ENCODE measurements around the gene CDK4. TPM values are rescaled to one million over a fixed set of nuclear protein-coding genes. Genes with fewer than 3 reads are reported as not detected.

CDK4 gene
- total and polyA plus RNA-seq, 2 of the 13 experiments (the other 11 are each of a cell fraction or from before 2014, with no cell fraction given), result 191 to 209 TPM

- TF ChIP-seq ZNF7 (CRISPR knock-in tag; IDR thresholded peaks at IDR 0.05), result no peak
- TF ChIP-seq DMTF1 (CRISPR knock-in tag; IDR thresholded peaks at IDR 0.05), result no peak; the same call in 1 of the 2 replicates
- TF ChIP-seq ZNF781 (CRISPR knock-in tag; IDR thresholded peaks at IDR 0.05; ENCODE audit: borderline replicate concordance, not compliant biosample characterization), result no peak
- TF ChIP-seq JUND (CRISPR knock-in tag; IDR thresholded peaks at IDR 0.05), result peak; percentile 84
- no peak for TF ChIP-seq ZFP36 (IDR thresholded peaks at IDR 0.05; ENCODE audit: borderline replicate concordance, low read depth, low read length, partially characterized antibody)
- no peak for TF ChIP-seq NFE2L2 (IDR thresholded peaks at IDR 0.05; ENCODE audit: low read length)
- peak; percentile 37; the same call in 1 of the 2 replicates for TF ChIP-seq GATAD2A (CRISPR knock-in tag; IDR thresholded peaks at IDR 0.05)
- TF ChIP-seq MZF1 (CRISPR knock-in tag; IDR thresholded peaks at IDR 0.05; ENCODE audit: borderline replicate concordance), result no peak
- TF ChIP-seq CEBPZ (IDR thresholded peaks at IDR 0.05; ENCODE audit: low read length), result no peak
- TF ChIP-seq PHF8 (CRISPR knock-in tag; IDR thresholded peaks at IDR 0.05), result peak; percentile 97
- TF ChIP-seq ZNF878 (CRISPR knock-in tag; IDR thresholded peaks at IDR 0.05), result peak; percentile 75; the same call in 1 of the 2 replicates
- no peak for TF ChIP-seq NFE2 (CRISPR knock-in tag; IDR thresholded peaks at IDR 0.05)
- no peak for TF ChIP-seq ATRX (CRISPR knock-in tag; IDR thresholded peaks at IDR 0.05; ENCODE audit: borderline replicate concordance)
- TF ChIP-seq GPN1 (CRISPR knock-in tag; IDR thresholded peaks at IDR 0.05; ENCODE audit: borderline replicate concordance), result no peak
- peak; percentile 84 for TF ChIP-seq IKZF4 (CRISPR knock-in tag; IDR thresholded peaks at IDR 0.05; ENCODE audit: borderline replicate concordance, low read depth, not compliant biosample characterization)
- no peak for TF ChIP-seq PLRG1 (conservative IDR thresholded peaks at IDR 0.05)
- TF ChIP-seq ZBTB7A (CRISPR knock-in tag; IDR thresholded peaks at IDR 0.05), result 0 out of 2 replicates have a peak, but pooled peaks have one; percentile 60
- TF ChIP-seq ZNF292 (CRISPR knock-in tag; IDR thresholded peaks at IDR 0.05; ENCODE audit: borderline replicate concordance, low read depth), result no peak
- peak; percentile 95 for TF ChIP-seq ZMYM4 (CRISPR knock-in tag; IDR thresholded peaks at IDR 0.05)
- no peak for TF ChIP-seq JARID2 (CRISPR knock-in tag; IDR thresholded peaks at IDR 0.05; ENCODE audit: insufficient replicate concordance)
- TF ChIP-seq ZNF18 (CRISPR knock-in tag; IDR thresholded peaks at IDR 0.05; ENCODE audit: insufficient replicate concordance), result peak; percentile 88
- no peak; the same call in 1 of the 2 replicates for TF ChIP-seq ATF7 (IDR thresholded peaks at IDR 0.05)
- TF ChIP-seq ATF7 (CRISPR knock-in tag; IDR thresholded peaks at IDR 0.05), result peak; percentile 99
- TF ChIP-seq POGZ (CRISPR knock-in tag; IDR thresholded peaks at IDR 0.05), result peak; percentile 89
- no peak for TF ChIP-seq ZFYVE20 (CRISPR knock-in tag; IDR thresholded peaks at IDR 0.05; ENCODE audit: borderline replicate concordance, low read depth)
These were observed 19.8 kb upstream of the CDK4 start, which contains the start of gene METTL1 (continued) for GRCh38 chr12:57771873-57772428.
